Measurements from ENCODE around the gene SLAMF7. TPM values are rescaled to one million over a fixed set of nuclear protein-coding genes. Genes with fewer than 3 reads are reported as not detected.
"Not testable (repeated sequence)": the region's sequence is repeated elsewhere in the genome, so short reads cannot be mapped to it uniquely, and the experiment has no call there.

The SLAMF7 gene
- total RNA-seq = under 1 TPM; 0.22 to 0.90 (median 0.51) TPM

GRCh38 chr1:160739098-160739511 lies at the start of gene SLAMF7:
Gene SLAMF7, plus strand, starts transcription at chr1:160739247. Its CDS starts 55 bp downstream, at chr1:160739302.
- H3K4me1 ChIP-seq = no peaks in the 10 kb centered on the region
- no peak within 1 kb of the TSS for H3K4me3 ChIP-seq
- TF ChIP-seq EP300 (IDR thresholded peaks at IDR 0.05) = no peak
- H3K27me3 ChIP-seq = no peaks in the 10 kb centered on the region
- peak within 1 kb of the TSS in 1 of 4 donors; percentile 2 for H3K27ac ChIP-seq
- WGBS, 2 donors = 78 to 83% methylated on average over 5 of the region's 5 CpGs
- peak in 1 of 2 donors; percentile 9 for DNase-seq (ENCODE audit: low spot score in 2 of 2)
- H3K9me3 ChIP-seq = peaks cover 0 to 10% (median 0%) of the 10 kb centered on the region in 4 donors
- no peaks in the 10 kb centered on the region for H3K36me3 ChIP-seq

GRCh38 chr1:160692390-160692789 lies 46.7 kb upstream of the SLAMF7 start:
- H3K9me3 ChIP-seq; H3K27me3 ChIP-seq; H3K4me1 ChIP-seq; DNase-seq (ENCODE audit: low spot score in 2 of 2); H3K27ac ChIP-seq; H3K4me3 ChIP-seq; H3K36me3 ChIP-seq: not testable (repeated sequence)
- WGBS, 2 donors = 87 to 91% methylated on average over 10 of the region's 10 CpGs

- TF ChIP-seq POLR2A (IDR thresholded peaks at IDR 0.05) (no peak), CTCF (IDR thresholded peaks at IDR 0.05) (no peak), EP300 (IDR thresholded peaks at IDR 0.05) (no peak)
- no peaks in the 10 kb centered on the region for H3K27me3 ChIP-seq
- H3K9me3 ChIP-seq = no peaks in the 10 kb centered on the region
- no peak overlapping the region for H3K27ac ChIP-seq
- no peaks in the 10 kb centered on the region for H3K4me1 ChIP-seq
- no peak for DNase-seq (ENCODE audit: low spot score in 2 of 2)
- no peaks in the 10 kb centered on the region for H3K36me3 ChIP-seq
- WGBS, 2 donors = 78 to 82% methylated on average over 5 of the region's 5 CpGs
- no peak overlapping the region for H3K4me3 ChIP-seq
These were observed 36.9 kb upstream of the SLAMF7 start for GRCh38 chr1:160702100-160702499.

- WGBS, 2 donors = 84 to 85% methylated on average over 4 of the region's 4 CpGs
- peak in 1 of 2 donors; percentile 11 for DNase-seq (ENCODE audit: low spot score in 2 of 2)
- Histone ChIP-seq H3K27ac (no peak overlapping the region), H3K4me1 (no peaks in the 10 kb centered on the region), H3K4me3 (no peak overlapping the region), H3K27me3 (no peaks in the 10 kb centered on the region), H3K9me3 (no peaks in the 10 kb centered on the region), H3K36me3 (no peaks in the 10 kb centered on the region)
- TF ChIP-seq POLR2A (IDR thresholded peaks at IDR 0.05) (no peak), EP300 (IDR thresholded peaks at IDR 0.05) (peak in 1 of 2 donors; percentile 52)
These were observed 34.8 kb upstream of the SLAMF7 start for GRCh38 chr1:160704250-160704649.

GRCh38 chr1:160705212-160705621 lies 33.8 kb upstream of the SLAMF7 start:
- 76 to 86% methylated on average over 3 of the region's 3 CpGs for WGBS, 2 donors
- not testable (repeated sequence) for DNase-seq (ENCODE audit: low spot score in 2 of 2); H3K36me3 ChIP-seq; H3K4me1 ChIP-seq; H3K27me3 ChIP-seq; H3K27ac ChIP-seq; H3K4me3 ChIP-seq; H3K9me3 ChIP-seq
- peak in 1 of 2 donors; percentile 10 for TF ChIP-seq EP300 (IDR thresholded peaks at IDR 0.05)

- Histone ChIP-seq H3K27me3 (no peaks in the 10 kb centered on the region), H3K36me3 (no peaks in the 10 kb centered on the region), H3K4me3 (no peak overlapping the region), H3K4me1 (no peaks in the 10 kb centered on the region), H3K9me3 (no peaks in the 10 kb centered on the region), H3K27ac (no peak overlapping the region)
- DNase-seq (ENCODE audit: low spot score in 2 of 2) = no peak
- TF ChIP-seq EP300 (IDR thresholded peaks at IDR 0.05) (no peak), CTCF (IDR thresholded peaks at IDR 0.05) (no peak), POLR2A (IDR thresholded peaks at IDR 0.05) (no peak)
These were observed 33.3 kb upstream of the SLAMF7 start for GRCh38 chr1:160705742-160706141.

- Histone ChIP-seq H3K9me3 (no peaks in the 10 kb centered on the region), H3K27me3 (no peaks in the 10 kb centered on the region), H3K4me3 (no peak overlapping the region), H3K36me3 (no peaks in the 10 kb centered on the region), H3K4me1 (no peaks in the 10 kb centered on the region), H3K27ac (no peak overlapping the region)
- 42 to 48% methylated on average over 4 of the region's 4 CpGs for WGBS, 2 donors
- no peak for TF ChIP-seq POLR2A (IDR thresholded peaks at IDR 0.05)
- TF ChIP-seq EP300 (IDR thresholded peaks at IDR 0.05) = no peak
- no peak for TF ChIP-seq CTCF (IDR thresholded peaks at IDR 0.05)
- DNase-seq (ENCODE audit: low spot score in 2 of 2) = no peak
These were observed 32.4 kb upstream of the SLAMF7 start for GRCh38 chr1:160706526-160707235.
